GM23248 (cell line): ENCODE results near the gene BCR. TPM values are rescaled to one million over a fixed set of nuclear protein-coding genes. Genes with fewer than 3 reads are reported as not detected.

ENCODE experiments used
- DNase-seq: peaks from one replicate; pipeline ENCODE4 v3.0.0-alpha.2; 2015
- H2AFZ ChIP-seq: fragments of 200-600 bp; sonication (generic); 2 replicates; pipeline ENCODE4 v1.6.1; 2016; ENCODE audit warnings: antibody characterized with exemption
- H3F3A ChIP-seq: fragments of 200-600 bp; sonication (generic); 2 replicates; pipeline ENCODE4 v1.6.1; 2016; ENCODE audit warnings: mild to moderate bottlenecking, antibody characterized with exemption, mixed run types; ENCODE audit not compliant: insufficient read depth
- H3K27ac ChIP-seq: fragments of 200-600 bp; sonication (generic); 2 replicates; pipeline ENCODE4 v1.5.1; 2016; ENCODE audit warnings: mild to moderate bottlenecking
- H3K27me3 ChIP-seq: fragments of 200-600 bp; sonication (generic); replicated peaks from 2 replicates; pipeline ENCODE4 v1.6.1; 2016; ENCODE audit warnings: mild to moderate bottlenecking; ENCODE audit not compliant: insufficient read depth
- H3K36me3 ChIP-seq: fragments of 200-600 bp; sonication (generic); 2 replicates; pipeline ENCODE4 v1.6.1; 2016; ENCODE audit warnings: low read depth, mild to moderate bottlenecking
- H3K4me1 ChIP-seq: fragments of 200-600 bp; sonication (generic); 2 replicates; pipeline ENCODE4 v1.6.1; 2016; ENCODE audit warnings: mild to moderate bottlenecking; ENCODE audit not compliant: insufficient read depth
- H3K4me2 ChIP-seq: fragments of 200-600 bp; sonication (generic); one replicate; pipeline ENCODE4 v1.6.1; 2016; ENCODE audit warnings: mild to moderate bottlenecking; ENCODE audit not compliant: unreplicated experiment
- H3K4me3 ChIP-seq: fragments of 200-600 bp; sonication (generic); 2 replicates; pipeline ENCODE4 v1.5.1; 2016; ENCODE audit warnings: mild to moderate bottlenecking
- H3K79me2 ChIP-seq: fragments of 200-600 bp; sonication (generic); 2 replicates; pipeline ENCODE4 v1.6.1; 2016; ENCODE audit warnings: mild to moderate bottlenecking; ENCODE audit not compliant: insufficient read depth
- H3K9ac ChIP-seq: fragments of 200-600 bp; sonication (generic); 2 replicates; pipeline ENCODE4 v1.6.1; 2016; ENCODE audit warnings: mild to moderate bottlenecking
- H3K9me2 ChIP-seq: fragments of 200-600 bp; sonication (generic); 2 replicates; pipeline ENCODE4 v1.6.1; 2016; ENCODE audit warnings: mixed run types, mild to moderate bottlenecking, moderate library complexity; ENCODE audit not compliant: insufficient read depth
- H3K9me3 ChIP-seq: fragments of 200-600 bp; sonication (generic); one replicate; pipeline ENCODE4 v1.6.1; 2017; ENCODE audit warnings: low read depth
- H4K20me1 ChIP-seq: fragments of 200-600 bp; sonication (generic); 2 replicates; pipeline ENCODE4 v1.6.0; 2016; ENCODE audit not compliant: insufficient read depth
- EZH2 ChIP-seq: fragments of 200-600 bp; sonication (generic); IDR thresholded peaks from 2 replicates; pipeline ENCODE4 v1.6.1; 2018; ENCODE audit warnings: antibody characterized with exemption, mild to moderate bottlenecking; ENCODE audit not compliant: insufficient read depth, poor library complexity, severe bottlenecking
- EZH2phosphoT487 ChIP-seq: fragments of 200-600 bp; sonication (generic); IDR thresholded peaks from 2 replicates; pipeline ENCODE4 v1.6.1; 2018; ENCODE audit warnings: antibody characterized with exemption, moderate library complexity, mild to moderate bottlenecking, low read depth; ENCODE audit not compliant: insufficient read depth
- WGBS, 2 experiments: methylation state at CpG; one replicate each; pipeline ENCODE4 v1.1.6; 2015 to 2017; ENCODE audit warnings: low lambda C conversion rate in 2 of 2, low coverage in 1 of 2; ENCODE audit errors: missing lambda C conversion rate in 2 of 2; 5-methylcytosine and 5-hydroxymethylcytosine counted together
- in situ Hi-C: fragments of 300-500 bp; cut with MboI; formaldehyde crosslinking; loops from 2 replicates; pipeline ENCODE4 v1.15.0; 2020
- polyA plus RNA-seq: library from polyadenylated mRNA; unstranded; fragments of >200 nt; fragmentation: Nextera tagmentation; extraction: Ambion mirVana; gene quantifications from 2 replicates; pipeline ENCODE4 v1.2.1, GENCODE V29; 2016
- total RNA-seq: library from RNA; depleted of rRNA; stranded (reverse); fragments of >200 nt; shearing (Covaris generic); gene quantifications from 2 replicates; pipeline ENCODE4 v1.2.3, GENCODE V29; 2014

BCR gene
- total and polyA plus RNA-seq, 2 experiments from 2014 or later: 4.7 to 30.0 TPM

DNA sequence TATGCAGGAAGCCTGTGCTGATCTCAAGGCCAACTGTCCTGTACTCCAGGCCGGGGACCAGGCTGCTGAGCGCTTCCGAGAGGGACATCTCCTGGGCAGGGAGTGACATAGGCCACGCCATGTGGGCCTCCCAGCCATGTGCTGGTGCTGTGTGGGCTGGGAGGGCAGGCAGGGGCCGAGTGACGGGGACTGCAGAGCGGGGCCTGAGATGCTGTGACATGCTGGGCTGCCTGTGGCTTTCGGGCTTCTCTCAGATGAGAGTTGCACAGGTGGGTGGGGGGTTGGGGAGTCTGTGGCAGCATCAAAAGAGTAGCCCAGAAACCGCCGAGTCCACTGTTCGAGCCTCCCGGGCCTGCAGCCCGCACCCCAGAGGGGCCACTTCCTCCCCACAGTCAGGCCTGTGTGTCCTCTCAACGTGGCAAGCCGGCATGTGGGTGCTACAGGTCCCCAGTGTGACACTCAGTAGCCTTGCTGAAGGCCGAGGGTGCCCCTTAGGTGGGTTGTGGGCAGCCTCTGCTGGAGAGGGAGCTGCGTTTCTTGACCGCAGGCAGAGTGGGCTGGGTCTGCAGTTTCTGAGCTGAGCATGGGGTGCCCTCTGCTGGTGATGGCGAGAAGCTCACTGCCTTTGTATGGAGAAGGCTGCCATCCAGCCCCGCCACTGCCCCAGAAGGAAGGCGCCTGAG lies 101.2 kb downstream of the BCR start:
- peak; percentile 71 for DNase-seq
- Histone ChIP-seq H3K79me2 (no peaks in the 10 kb centered on the region), H3F3A (no peaks in the 10 kb centered on the region), H3K9me2 (no peaks in the 10 kb centered on the region), H3K4me1 (peaks cover 15% of the 10 kb centered on the region), H3K9me3 (no peaks in the 10 kb centered on the region), H3K36me3 (no peaks in the 10 kb centered on the region), H3K9ac (no peak overlapping the region), H3K4me3 (no peak overlapping the region), H3K27ac (peak overlapping the region; percentile 63), H4K20me1 (no peaks in the 10 kb centered on the region), H3K27me3 (no peaks in the 10 kb centered on the region), H2AFZ (no peak overlapping the region), H3K4me2 (no peak overlapping the region)
- WGBS, 2 experiments: 57 to 64% methylated on average over 19 to 21 of the region's 21 CpGs
- TF ChIP-seq EZH2phosphoT487: no peak
- TF ChIP-seq EZH2: no peak
- in situ Hi-C loops: no loop called here

DNA sequence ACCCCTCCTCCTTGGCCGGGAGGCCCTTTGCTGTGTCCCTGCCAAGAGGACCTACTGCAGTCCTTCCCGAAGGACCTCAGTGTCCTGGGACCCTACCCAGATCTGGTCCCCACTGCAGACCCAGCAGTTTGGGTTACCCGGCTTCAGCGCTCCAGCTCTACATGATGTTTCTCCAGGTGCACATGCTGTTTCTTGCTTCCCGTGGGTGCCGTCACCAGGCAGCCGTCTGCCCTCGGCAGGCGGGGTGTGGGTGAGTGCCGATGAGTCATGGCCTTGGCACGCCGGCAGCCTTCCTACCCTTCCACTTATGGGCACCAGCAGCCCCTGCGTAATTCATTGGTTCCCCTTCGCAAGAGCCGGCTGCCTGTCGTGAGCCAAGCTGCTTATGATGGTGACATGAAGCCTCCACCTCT lies 101.8 kb downstream of the BCR start:
- H2AFZ ChIP-seq: no peak overlapping the region
- in situ Hi-C loops: no loop called here
- H3K9me2 ChIP-seq: no peaks in the 10 kb centered on the region
- no peaks in the 10 kb centered on the region for H3K27me3 ChIP-seq
- no peak overlapping the region for H3K4me2 ChIP-seq
- peaks cover 15% of the 10 kb centered on the region for H3K4me1 ChIP-seq
- 18 to 20% methylated on average over 16 of the region's 16 CpGs for WGBS, 2 experiments
- H3K27ac ChIP-seq: peak overlapping the region; percentile 63
- H4K20me1 ChIP-seq: no peaks in the 10 kb centered on the region
- no peaks in the 10 kb centered on the region for H3F3A ChIP-seq
- H3K4me3 ChIP-seq: no peak overlapping the region
- H3K36me3 ChIP-seq: no peaks in the 10 kb centered on the region
- TF ChIP-seq EZH2phosphoT487 (no peak), EZH2 (no peak)
- peak; percentile 82 for DNase-seq
- no peak overlapping the region for H3K9ac ChIP-seq
- no peaks in the 10 kb centered on the region for H3K79me2 ChIP-seq
- no peaks in the 10 kb centered on the region for H3K9me3 ChIP-seq

DNA sequence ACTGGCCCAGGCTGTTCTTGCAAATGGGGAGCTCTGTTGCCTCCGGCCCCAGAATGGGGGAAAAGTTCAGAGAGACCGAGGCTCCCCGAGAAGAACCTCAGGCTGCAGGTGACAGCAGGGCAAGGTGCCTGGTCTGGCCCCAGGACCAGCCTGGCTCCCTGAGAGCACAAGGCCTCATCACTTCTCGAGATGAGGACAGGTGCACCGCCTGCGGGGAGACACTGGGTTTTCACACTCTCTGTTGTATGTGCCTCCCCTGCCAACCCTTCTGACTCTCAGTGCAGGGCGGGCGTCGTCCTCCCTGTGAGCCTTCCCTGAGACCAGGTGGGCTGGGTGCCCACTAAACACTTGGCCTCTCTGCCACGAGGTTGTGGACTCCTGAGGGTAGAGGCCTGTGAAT lies 102.2 kb downstream of the BCR start:
- in situ Hi-C loops: no loop called here
- no peaks in the 10 kb centered on the region for H3K27me3 ChIP-seq
- no peaks in the 10 kb centered on the region for H4K20me1 ChIP-seq
- no peaks in the 10 kb centered on the region for H3K36me3 ChIP-seq
- H3K9me3 ChIP-seq: no peaks in the 10 kb centered on the region
- no peaks in the 10 kb centered on the region for H3K79me2 ChIP-seq
- peaks cover 15% of the 10 kb centered on the region for H3K4me1 ChIP-seq
- H2AFZ ChIP-seq: no peak overlapping the region
- H3K4me2 ChIP-seq: no peak overlapping the region
- no peak overlapping the region for H3K4me3 ChIP-seq
- TF ChIP-seq EZH2phosphoT487: no peak
- TF ChIP-seq EZH2: no peak
- no peaks in the 10 kb centered on the region for H3F3A ChIP-seq
- no peaks in the 10 kb centered on the region for H3K9me2 ChIP-seq
- no peak overlapping the region for H3K27ac ChIP-seq
- DNase-seq: no peak
- no peak overlapping the region for H3K9ac ChIP-seq
- WGBS, 2 experiments: 86 to 89% methylated on average over 9 to 10 of the region's 10 CpGs

DNA sequence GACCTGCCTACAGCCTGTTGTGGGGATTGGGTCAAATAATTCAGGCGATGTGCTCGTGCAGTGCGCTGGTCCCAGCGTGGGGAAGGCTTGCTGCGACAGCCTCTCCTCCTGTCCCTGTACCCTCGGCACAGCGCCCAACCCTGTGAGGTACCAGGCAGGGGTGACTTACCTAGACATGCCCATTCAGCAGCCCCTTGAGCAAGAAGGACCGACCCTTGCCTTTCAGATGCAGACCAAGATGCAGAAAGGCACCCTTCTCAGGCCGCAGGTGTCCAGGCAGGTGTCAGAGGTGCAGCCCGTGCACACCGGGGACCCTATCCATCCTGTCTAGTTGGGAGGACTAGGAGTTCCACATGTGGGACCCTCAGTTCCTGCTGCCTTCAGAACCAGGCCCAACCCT lies 102.7 kb downstream of the BCR start:
- DNase-seq: no peak
- H3K9me2 ChIP-seq: no peaks in the 10 kb centered on the region
- no peak overlapping the region for H2AFZ ChIP-seq
- H3K27ac ChIP-seq: no peak overlapping the region
- no peaks in the 10 kb centered on the region for H3K9me3 ChIP-seq
- no peak overlapping the region for H3K4me2 ChIP-seq
- peaks cover 15% of the 10 kb centered on the region for H3K4me1 ChIP-seq
- TF ChIP-seq EZH2 (no peak), EZH2phosphoT487 (no peak)
- no peak overlapping the region for H3K9ac ChIP-seq
- in situ Hi-C loops: no loop called here
- no peaks in the 10 kb centered on the region for H3K36me3 ChIP-seq
- H4K20me1 ChIP-seq: no peaks in the 10 kb centered on the region
- H3F3A ChIP-seq: no peaks in the 10 kb centered on the region
- H3K4me3 ChIP-seq: no peak overlapping the region
- H3K79me2 ChIP-seq: no peaks in the 10 kb centered on the region
- no peaks in the 10 kb centered on the region for H3K27me3 ChIP-seq
- WGBS, 2 experiments: 91 to 95% methylated on average over 11 of the region's 11 CpGs
